Duodenal mucosa (tissue), 2 donors: Measurements from ENCODE around the gene GFRA1.

Experiments used
- H3K27ac ChIP-seq: one replicate; pipeline ENCODE4 v1.7.0; 2013; ENCODE audit warnings: low read depth, low read length
- H3K27me3 ChIP-seq, 2 donors: one replicate each; pipeline ENCODE4 v1.7.0; 2013; ENCODE audit warnings: low read length in 2 of 2, control low read depth in 1 of 2; ENCODE audit not compliant: insufficient read depth in 2 of 2, control insufficient read depth in 1 of 2
- H3K36me3 ChIP-seq, 2 donors: one replicate each; pipeline ENCODE4 v1.7.0; 2013; ENCODE audit warnings: low read length in 2 of 2, control low read depth in 1 of 2; ENCODE audit not compliant: insufficient read depth in 2 of 2, control insufficient read depth in 1 of 2
- H3K4me1 ChIP-seq, 2 donors: one replicate each; pipeline ENCODE4 v1.7.0; 2013; ENCODE audit warnings: low read length in 2 of 2, control low read depth in 1 of 2; ENCODE audit not compliant: insufficient read depth in 2 of 2, control insufficient read depth in 1 of 2
- H3K4me3 ChIP-seq, 2 donors: one replicate each; pipeline ENCODE4 v1.7.0; 2013; ENCODE audit warnings: low read length in 2 of 2, low read depth in 1 of 2
- H3K9ac ChIP-seq, 2 donors: one replicate each; pipeline ENCODE4 v1.7.0; 2013; ENCODE audit warnings: low read length in 2 of 2, low read depth in 1 of 2
- H3K9me3 ChIP-seq, 2 donors: one replicate each; pipeline ENCODE4 v1.7.0; 2013; ENCODE audit warnings: low read length in 2 of 2, control low read depth in 1 of 2; ENCODE audit not compliant: control insufficient read depth in 1 of 2

GFRA1 gene

GRCh38 chr10:116155191-116155590, 117.8 kb downstream of the GFRA1 start:
- Histone ChIP-seq H3K27ac (no peak overlapping the region), H3K4me1 (no peaks in the 10 kb centered on the region), H3K4me3 (no peak overlapping the region), H3K36me3 (no peaks in the 10 kb centered on the region), H3K9me3 (no peaks in the 10 kb centered on the region), H3K27me3 (no peaks in the 10 kb centered on the region), H3K9ac (no peak overlapping the region)

DNA sequence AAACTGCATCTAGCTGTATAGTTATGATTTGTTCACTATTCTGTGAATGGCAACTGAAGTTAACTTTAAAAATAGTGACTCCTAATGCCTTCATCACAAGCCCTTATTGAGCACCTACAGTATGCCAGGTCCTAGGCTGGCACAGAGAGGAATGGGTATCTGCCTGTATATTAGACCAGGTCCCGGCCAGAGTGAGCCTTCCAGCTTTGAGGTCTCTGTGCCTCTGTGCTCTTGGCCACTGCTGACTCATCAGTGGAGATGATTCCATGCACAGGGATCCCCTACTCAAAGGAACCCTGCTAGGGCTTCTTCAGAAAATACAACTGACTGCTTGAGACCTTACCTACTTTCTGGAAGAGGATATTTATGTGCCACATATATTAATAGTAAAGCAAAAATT, 118.4 kb downstream of the GFRA1 start:
- Histone ChIP-seq H3K27me3 (no peaks in the 10 kb centered on the region), H3K9me3 (no peaks in the 10 kb centered on the region), H3K36me3 (no peaks in the 10 kb centered on the region), H3K4me3 (no peak overlapping the region), H3K27ac (no peak overlapping the region), H3K9ac (no peak overlapping the region), H3K4me1 (no peaks in the 10 kb centered on the region)

DNA sequence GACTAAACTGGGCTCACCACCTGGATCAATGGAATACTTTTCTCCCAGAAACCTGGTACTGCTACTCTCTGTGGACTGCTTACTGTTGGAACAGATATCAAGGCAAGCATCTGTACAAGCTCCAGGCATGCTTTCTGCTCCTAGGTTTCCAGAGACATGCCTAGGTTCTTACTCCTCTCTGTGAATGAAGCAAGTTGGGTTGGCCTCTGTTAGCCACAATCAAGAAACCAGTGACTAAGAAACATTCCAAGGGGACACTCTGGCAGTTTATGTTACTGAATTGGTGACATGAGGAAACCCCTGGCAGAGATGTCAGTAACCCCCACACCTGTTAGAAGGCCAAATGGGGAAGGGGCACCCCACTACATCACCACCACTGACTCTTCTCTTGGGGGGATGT, 121.9 kb downstream of the GFRA1 start:
- H3K27ac ChIP-seq = no peak overlapping the region
- no peaks in the 10 kb centered on the region for H3K4me1 ChIP-seq
- H3K9ac ChIP-seq = no peak overlapping the region
- no peak overlapping the region for H3K4me3 ChIP-seq
- H3K27me3 ChIP-seq = no peaks in the 10 kb centered on the region
- no peaks in the 10 kb centered on the region for H3K9me3 ChIP-seq
- no peaks in the 10 kb centered on the region for H3K36me3 ChIP-seq

DNA sequence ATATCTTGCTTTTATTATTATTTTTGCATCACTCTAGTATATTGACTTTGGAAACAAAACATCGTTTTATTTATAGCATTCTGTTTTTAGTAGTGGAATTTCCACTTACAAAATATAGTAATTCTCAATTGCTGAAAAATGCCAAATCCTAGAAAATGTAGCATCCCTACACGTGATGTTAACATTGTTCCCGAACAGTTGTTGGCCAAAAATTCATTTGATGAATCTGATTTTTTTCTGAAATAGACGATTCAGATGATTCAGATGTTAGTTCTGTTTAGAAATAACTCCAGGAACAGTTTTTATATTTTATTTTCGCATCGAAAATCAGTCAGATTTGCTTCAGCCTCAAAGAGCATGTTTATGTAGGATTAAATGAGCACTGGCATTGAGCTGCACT, 122.4 kb downstream of the GFRA1 start:
- Histone ChIP-seq H3K4me3 (no peak overlapping the region), H3K27me3 (no peaks in the 10 kb centered on the region)

DNA sequence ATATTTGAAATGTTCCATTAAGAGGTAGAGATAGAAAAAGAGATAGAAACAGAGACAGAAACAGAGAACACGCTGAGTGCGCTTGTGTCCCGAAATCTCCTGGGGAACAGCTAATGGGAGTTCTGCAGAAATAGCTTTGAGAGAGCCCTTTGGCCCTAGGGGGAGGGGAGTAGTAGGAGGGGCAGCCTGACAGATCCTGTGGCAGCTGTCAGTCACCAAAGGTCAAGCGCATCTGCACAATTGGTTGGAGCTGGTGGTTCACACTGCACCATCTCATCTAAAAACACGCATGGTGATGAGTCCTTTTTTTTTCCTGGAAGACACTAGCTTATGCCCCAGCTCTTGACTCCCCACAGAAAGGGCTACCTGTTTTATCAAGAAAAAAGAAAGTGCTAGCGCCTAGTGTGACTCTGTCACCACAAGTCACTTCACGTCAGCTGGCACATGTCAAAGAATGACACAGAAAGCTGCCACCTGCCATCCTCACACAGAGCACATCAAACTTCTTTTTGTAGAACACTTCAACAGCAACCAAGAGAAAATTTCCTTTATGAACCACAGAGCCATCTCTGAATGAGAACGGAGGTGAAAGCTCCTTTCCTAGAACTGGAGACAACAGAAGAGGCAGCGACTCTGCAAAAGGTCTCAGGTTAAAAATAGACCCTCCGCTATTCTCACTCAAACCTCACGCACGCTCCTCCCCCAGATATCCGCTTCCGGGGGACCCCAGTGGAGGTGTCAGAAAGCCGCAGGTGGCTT, 125.7 kb downstream of the GFRA1 start:
- Histone ChIP-seq H3K4me1 (no peaks in the 10 kb centered on the region), H3K9me3 (no peaks in the 10 kb centered on the region), H3K27ac (no peak overlapping the region), H3K4me3 (no peak overlapping the region), H3K36me3 (no peaks in the 10 kb centered on the region), H3K27me3 (no peaks in the 10 kb centered on the region), H3K9ac (no peak overlapping the region)

More for the DNA sequence above, 122.4 kb downstream of the GFRA1 start:
- H3K36me3 ChIP-seq = no peaks in the 10 kb centered on the region
- no peaks in the 10 kb centered on the region for H3K4me1 ChIP-seq
- H3K9me3 ChIP-seq = no peaks in the 10 kb centered on the region
- no peak overlapping the region for H3K9ac ChIP-seq
- no peak overlapping the region for H3K27ac ChIP-seq

DNA sequence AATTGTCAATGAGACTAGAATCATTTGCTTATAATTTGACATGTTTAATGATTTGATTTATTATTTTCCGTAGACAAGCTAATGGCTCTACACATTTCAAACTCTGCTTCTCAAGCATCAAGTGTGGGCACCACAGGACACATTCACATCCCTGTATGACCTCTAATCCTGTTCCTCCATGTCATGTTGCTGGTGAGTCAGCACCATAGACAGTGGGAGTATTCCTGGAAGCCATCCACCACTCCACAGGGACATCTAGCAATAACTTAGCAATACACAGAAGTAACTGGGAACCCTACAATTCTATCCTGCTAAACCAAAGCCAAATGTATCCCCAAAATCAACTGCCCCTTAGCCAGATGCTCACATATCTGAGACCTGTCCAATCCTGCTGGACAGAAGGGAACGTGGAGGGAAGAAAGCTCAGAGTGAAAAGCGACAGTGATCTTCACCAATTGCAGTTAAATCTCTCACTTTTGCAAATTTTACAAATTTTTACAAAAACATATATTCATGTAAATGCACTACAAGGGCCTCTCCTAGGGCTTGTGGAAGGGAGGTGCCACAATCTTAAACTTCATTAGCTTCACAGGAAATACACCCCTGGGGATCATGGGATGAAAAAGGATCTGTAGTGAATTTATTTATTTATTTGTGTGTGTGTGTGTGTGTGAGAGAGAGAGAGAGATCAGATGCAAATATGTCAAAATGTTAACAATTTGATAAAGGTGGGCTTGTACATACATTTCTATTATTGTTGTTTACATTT, 126.5 kb downstream of the GFRA1 start:
- H3K27ac ChIP-seq = no peak overlapping the region
- no peaks in the 10 kb centered on the region for H3K27me3 ChIP-seq
- no peaks in the 10 kb centered on the region for H3K4me1 ChIP-seq
- H3K4me3 ChIP-seq = no peak overlapping the region
- H3K9ac ChIP-seq = no peak overlapping the region
- no peaks in the 10 kb centered on the region for H3K36me3 ChIP-seq
- no peaks in the 10 kb centered on the region for H3K9me3 ChIP-seq

DNA sequence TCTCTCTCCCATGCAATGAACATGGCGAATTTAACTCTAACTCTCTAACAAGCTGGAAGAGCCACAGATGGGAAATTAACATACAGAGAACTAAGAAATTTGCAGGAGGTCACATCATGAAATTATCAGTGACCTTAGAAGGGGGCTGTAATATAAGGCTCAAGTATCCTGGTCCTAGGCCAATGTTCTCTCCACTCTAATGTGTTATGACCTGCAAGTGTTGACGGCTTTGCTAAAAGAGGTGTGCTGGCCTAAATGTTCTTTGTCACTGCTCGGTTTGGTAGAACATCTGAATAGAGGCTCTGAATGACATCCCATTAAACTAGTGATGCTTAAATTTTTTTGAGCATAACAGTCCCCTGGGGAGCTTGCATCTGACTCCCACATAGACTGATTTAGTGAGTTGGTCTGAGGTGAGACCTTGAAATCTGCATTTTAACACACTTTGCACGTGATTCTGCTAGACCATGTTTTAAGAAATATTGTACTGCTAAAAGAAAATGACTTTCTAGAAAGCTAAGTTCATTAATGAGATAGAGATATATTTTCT, 129.3 kb downstream of the GFRA1 start:
- no peaks in the 10 kb centered on the region for H3K9me3 ChIP-seq
- no peaks in the 10 kb centered on the region for H3K4me1 ChIP-seq
- H3K27ac ChIP-seq = no peak overlapping the region
- no peaks in the 10 kb centered on the region for H3K36me3 ChIP-seq
- no peak overlapping the region for H3K9ac ChIP-seq
- no peaks in the 10 kb centered on the region for H3K27me3 ChIP-seq
- no peak overlapping the region for H3K4me3 ChIP-seq

DNA sequence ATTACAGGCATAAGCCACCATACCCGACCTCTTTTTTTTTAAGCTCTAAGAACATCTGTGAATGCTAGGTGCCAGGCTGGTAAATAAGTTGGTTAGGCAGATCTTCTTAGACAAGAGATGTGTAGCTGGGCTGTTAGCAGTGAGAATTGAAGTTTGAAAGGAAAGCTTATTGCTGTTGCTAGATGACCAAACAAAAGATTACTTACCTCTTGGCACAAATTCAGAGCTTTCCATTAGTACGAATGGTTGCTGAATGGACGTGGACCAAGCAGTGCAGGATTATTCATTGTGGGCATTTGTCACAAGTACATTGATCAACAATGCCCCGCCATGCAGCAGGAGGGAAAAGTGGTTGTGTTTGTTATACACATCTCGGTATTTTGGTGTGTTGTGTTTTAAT, 131.2 kb downstream of the GFRA1 start:
- no peak overlapping the region for H3K27ac ChIP-seq
- no peaks in the 10 kb centered on the region for H3K27me3 ChIP-seq
- H3K36me3 ChIP-seq = no peaks in the 10 kb centered on the region
- H3K4me3 ChIP-seq = no peak overlapping the region
- H3K4me1 ChIP-seq = no peaks in the 10 kb centered on the region
- no peak overlapping the region for H3K9ac ChIP-seq
- no peaks in the 10 kb centered on the region for H3K9me3 ChIP-seq

DNA sequence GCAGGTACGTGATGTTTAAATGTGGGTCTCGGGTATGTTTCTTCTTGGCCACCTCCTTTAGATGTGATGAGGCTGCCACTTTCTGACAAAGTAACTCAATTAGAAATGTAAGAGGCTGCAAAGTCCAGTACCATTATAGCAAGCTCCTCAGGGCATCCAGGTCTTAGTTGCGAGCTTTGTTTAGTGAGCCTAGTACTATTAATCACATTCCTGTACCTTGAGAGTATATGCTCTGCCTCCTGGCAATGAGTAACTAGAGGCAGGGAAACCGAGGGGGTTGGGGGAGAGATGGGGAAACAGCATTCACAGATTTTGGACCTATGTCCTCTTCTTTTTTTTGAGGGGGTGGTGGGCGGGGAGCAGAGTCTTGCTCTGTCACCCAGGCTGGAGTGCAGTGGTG, 131.8 kb downstream of the GFRA1 start:
- Histone ChIP-seq H3K27me3 (no peaks in the 10 kb centered on the region), H3K27ac (no peak overlapping the region), H3K4me1 (no peaks in the 10 kb centered on the region)

GRCh38 chr10:116139886-116140285, 133.1 kb downstream of the GFRA1 start:
- H3K4me3 ChIP-seq = no peak overlapping the region
- no peaks in the 10 kb centered on the region for H3K4me1 ChIP-seq
- H3K9ac ChIP-seq = no peak overlapping the region
- H3K27me3 ChIP-seq = no peaks in the 10 kb centered on the region
- H3K36me3 ChIP-seq = no peaks in the 10 kb centered on the region
- H3K27ac ChIP-seq = no peak overlapping the region
- H3K9me3 ChIP-seq = no peaks in the 10 kb centered on the region

More for the DNA sequence above, 131.8 kb downstream of the GFRA1 start:
- H3K4me3 ChIP-seq = no peak overlapping the region
- H3K36me3 ChIP-seq = no peaks in the 10 kb centered on the region
- no peak overlapping the region for H3K9ac ChIP-seq
- no peaks in the 10 kb centered on the region for H3K9me3 ChIP-seq
